ENCODE measurements around the gene KLHL30.

DNA sequence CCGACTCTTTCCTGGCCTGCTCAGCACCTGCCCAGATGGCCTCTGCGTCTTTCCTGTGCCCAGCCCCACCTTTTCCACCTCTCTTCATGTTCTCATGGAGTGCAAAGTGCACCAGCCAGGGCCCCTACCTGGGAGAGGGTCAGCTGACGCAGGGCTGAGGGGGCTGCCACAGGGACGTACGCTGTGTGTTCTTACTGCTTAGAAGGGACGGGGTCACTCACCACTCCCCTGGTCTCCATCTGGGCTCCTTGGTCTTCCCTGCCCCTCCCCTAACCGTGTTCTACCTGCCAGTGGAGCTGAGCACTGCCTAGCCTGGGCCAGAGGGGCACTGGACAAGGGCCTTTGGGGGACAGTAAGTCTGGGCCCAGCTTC is 28.9 kb downstream of the KLHL30 start:
- TF ChIP-seq POLR2A (IDR thresholded peaks at IDR 0.05), result no peak
- TF ChIP-seq, protein P1, sequence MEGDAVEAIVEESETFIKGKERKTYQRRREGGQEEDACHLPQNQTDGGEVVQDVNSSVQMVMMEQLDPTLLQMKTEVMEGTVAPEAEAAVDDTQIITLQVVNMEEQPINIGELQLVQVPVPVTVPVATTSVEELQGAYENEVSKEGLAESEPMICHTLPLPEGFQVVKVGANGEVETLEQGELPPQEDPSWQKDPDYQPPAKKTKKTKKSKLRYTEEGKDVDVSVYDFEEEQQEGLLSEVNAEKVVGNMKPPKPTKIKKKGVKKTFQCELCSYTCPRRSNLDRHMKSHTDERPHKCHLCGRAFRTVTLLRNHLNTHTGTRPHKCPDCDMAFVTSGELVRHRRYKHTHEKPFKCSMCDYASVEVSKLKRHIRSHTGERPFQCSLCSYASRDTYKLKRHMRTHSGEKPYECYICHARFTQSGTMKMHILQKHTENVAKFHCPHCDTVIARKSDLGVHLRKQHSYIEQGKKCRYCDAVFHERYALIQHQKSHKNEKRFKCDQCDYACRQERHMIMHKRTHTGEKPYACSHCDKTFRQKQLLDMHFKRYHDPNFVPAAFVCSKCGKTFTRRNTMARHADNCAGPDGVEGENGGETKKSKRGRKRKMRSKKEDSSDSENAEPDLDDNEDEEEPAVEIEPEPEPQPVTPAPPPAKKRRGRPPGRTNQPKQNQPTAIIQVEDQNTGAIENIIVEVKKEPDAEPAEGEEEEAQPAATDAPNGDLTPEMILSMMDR (IDR thresholded peaks at IDR 0.05), result no peak
